CD4-positive, alpha-beta T cell treated with Interleukin-2 at 100 ng/mL for 4 hours (primary cell): ENCODE data around the gene LGALS3BP.
A peak's percentile ranks its signal among the peaks of the same experiment; 100 is the strongest.

Experiments
- DNase-seq: peaks from one replicate; pipeline ENCODE4 v3.0.0-alpha.2; 2020; ENCODE audit warnings: low spot score

The LGALS3BP gene

GRCh38 chr17:78981010-78981888 is 1.5 kb upstream of the LGALS3BP start:
- DNase-seq: no peak

DNA sequence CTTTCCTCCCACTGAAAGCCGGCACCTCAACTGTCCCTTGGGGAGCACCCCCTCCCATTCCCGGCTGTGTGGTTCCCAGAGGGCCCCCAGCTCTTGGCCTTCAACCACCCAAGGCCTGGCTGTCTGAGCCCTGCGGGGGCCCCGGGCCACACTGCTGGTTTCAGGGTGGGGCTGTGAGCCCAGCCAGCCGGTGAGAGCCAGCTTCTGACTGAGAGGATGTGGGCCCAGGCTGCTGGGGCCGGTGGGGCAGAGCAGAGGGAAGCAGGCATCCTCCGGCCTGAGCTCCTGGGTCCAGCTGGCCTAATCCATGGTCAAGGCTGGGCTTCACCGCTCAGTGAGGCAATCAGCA is 875 bp upstream of the LGALS3BP start:
- no peak for DNase-seq

GRCh38 chr17:78977997-78978973 is 1.4 kb downstream of the LGALS3BP start:
- DNase-seq: no peak

GRCh38 chr17:78977681-78977943 is 2.1 kb downstream of the LGALS3BP start:
- no peak for DNase-seq

DNA sequence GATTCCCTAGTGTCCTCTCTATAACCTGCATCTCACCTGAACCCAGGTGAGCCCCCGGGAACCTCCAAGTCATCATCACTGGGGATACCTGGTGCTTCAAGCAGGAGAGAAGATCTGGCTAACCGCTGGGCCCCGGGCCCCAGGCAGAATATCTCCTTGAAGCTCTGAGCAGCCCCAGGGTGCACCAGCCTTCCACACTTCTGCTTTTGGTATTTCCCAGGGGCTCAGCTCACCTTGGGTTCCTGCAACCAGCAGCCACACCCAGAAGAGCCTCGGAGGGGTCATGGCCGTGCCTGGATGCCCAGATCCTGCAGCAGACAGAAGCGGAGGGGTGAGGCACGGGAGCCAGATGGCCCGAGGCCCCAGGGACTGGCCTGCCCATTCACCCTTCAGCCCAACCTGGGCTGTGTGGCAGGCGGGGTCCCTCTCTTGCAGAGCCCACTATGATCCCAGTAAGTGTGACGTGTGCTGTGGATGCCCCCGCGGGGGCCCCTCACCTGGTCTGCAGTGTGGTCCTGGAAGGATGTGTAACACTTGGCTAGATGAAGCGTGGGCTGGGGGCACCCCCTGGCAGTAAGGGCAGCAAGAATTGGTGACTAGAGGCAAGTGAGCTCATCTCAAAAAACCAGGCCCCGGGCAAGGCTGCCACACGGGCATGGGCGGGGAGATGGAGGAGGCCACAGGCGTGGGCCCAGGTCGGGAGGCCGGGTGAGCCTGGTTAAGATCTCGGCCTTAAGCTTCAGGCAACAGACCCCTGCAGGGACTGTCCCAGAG is 2.6 kb downstream of the LGALS3BP start:
- DNase-seq: no peak

- DNase-seq: no peak
Measured at GRCh38 chr17:78974635-78975591, 4.8 kb downstream of the LGALS3BP start.

GRCh38 chr17:78973792-78974520 is 5.8 kb downstream of the LGALS3BP start:
- no peak for DNase-seq

- DNase-seq: no peak
Measured at GRCh38 chr17:78973196-78973595, 6.5 kb downstream of the LGALS3BP start.

DNA sequence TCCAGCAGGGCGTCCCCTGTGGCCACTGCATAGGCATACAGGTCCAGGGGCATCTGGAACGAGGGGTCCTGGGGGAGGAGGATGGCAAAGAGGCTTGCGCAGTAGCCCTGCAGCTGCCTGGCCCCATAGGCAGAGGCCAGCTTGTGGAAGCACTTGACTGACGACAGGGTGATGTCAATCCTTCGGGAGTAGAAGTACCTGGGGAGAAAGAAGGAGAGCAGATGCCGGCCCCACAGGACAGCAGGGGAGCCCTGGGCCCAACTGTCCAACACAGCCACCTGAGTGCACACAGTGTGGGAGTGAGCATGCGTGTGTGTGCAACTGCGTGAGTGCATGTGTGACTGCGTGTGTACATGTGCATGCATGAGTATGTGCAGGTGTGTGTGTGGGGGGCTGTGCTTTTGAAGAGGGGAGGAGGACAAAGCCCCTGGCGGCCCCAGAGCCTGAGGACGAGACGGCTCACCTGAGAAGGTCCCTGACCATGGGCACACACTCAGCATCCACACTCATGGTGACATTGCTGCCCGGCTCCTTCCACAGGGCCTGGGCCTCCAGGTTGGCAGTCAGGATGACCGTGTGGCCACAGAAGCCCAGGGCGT is 7.1 kb downstream of the LGALS3BP start:
- DNase-seq: no peak

GRCh38 chr17:78971756-78972506 is 7.8 kb downstream of the LGALS3BP start:
- DNase-seq: no peak

- DNase-seq: peak; percentile 72
Measured at GRCh38 chr17:78970834-78971755, 8.6 kb downstream of the LGALS3BP start.

- DNase-seq: no peak
Measured at GRCh38 chr17:78969865-78970264, 9.9 kb downstream of the LGALS3BP start.

DNA sequence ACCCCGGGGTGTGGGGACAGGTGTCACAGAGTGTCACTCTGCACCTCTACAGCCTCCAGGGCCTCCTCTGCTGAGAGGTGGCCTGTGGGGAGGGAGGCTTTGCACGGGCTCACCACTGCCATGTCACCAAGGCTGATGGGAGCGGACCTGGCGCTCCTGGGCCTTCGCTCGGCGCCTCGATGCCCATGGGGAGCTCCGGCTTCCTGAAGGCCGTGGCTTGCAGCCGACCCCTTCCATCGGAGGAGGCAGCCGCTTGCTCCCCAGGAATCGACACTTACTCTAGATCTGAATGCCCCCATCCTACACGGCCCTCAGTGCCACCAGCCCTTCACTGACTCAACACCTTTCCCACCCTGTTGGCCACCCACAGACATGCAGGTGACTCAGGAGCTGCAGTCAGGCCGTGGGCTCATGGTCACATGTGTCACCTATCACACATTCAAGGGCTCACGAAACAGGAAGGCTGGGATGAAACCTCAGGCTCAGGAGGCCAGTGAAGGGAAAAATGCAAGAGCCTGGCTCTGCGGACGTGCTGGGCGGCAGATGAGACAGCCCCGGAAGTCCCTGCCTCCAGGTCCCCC is 11.9 kb downstream of the LGALS3BP start:
- no peak for DNase-seq

GRCh38 chr17:78966910-78967600 is 12.7 kb downstream of the LGALS3BP start:
- DNase-seq: no peak

GRCh38 chr17:78966123-78966813 is 13.5 kb downstream of the LGALS3BP start:
- DNase-seq: no peak

- no peak for DNase-seq
Measured at GRCh38 chr17:78965491-78965924, 14.2 kb downstream of the LGALS3BP start.

DNA sequence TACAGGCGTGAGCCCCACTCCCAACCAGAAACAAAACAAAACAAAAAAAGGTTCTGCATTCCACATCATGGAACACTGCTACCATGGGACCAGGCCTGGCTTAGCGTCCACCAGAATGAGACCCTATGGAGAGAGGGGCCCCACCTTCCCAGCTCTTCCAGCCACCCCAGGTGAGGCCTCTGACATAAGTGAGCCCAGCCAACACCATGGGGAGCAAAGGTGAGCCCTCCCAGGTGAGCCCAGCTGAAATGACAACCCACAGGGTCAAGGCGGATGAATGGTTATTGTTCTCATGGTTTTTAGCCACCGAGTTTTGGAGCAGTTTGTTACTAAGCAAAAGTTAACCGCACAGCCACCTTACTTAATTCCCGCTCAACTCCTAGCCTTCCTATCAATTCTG is 16.3 kb downstream of the LGALS3BP start:
- no peak for DNase-seq
